ENCODE data around the gene KNSTRN.

DNA sequence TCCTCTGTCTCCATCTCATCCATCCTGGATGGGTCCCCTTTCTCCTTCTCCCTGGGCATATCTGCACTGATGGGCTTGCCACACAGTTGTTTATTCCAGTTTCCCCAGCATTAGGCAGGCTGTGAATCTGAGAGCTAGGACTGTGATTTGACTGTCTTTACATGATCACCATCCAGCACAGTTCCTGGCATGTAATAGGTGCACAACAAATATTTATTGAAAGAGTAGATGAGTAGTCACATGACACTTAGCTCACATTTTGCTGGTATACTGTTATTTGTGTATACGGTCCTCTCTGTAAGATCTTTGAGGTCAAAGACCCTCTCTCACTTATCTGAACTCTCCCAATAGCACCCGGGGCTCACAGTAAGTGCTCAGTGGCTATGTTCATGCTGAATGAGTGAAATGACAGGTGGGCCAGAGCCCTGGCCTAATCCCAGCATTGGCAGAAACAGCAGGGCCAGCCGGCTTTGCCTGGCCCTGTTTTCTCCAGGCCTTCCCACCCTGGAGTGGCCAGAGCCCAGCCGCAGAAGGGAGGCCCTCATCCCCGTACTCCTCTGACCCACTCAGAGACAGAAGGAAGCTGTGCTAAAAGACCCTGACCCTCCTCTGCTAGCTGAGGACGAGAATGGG lies 42.1 kb downstream of the KNSTRN start:
- TF ChIP-seq, protein P1, sequence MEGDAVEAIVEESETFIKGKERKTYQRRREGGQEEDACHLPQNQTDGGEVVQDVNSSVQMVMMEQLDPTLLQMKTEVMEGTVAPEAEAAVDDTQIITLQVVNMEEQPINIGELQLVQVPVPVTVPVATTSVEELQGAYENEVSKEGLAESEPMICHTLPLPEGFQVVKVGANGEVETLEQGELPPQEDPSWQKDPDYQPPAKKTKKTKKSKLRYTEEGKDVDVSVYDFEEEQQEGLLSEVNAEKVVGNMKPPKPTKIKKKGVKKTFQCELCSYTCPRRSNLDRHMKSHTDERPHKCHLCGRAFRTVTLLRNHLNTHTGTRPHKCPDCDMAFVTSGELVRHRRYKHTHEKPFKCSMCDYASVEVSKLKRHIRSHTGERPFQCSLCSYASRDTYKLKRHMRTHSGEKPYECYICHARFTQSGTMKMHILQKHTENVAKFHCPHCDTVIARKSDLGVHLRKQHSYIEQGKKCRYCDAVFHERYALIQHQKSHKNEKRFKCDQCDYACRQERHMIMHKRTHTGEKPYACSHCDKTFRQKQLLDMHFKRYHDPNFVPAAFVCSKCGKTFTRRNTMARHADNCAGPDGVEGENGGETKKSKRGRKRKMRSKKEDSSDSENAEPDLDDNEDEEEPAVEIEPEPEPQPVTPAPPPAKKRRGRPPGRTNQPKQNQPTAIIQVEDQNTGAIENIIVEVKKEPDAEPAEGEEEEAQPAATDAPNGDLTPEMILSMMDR (conservative IDR thresholded peaks at IDR 0.05; ENCODE audit: low read depth, low read length) = no peak
- no peak for TF ChIP-seq EZH2phosphoT487 (IDR thresholded peaks at IDR 0.05; ENCODE audit: borderline replicate concordance, low read length)

Measured in PC-3 (cell line).